IMR-90 (cell line): ENCODE results near the gene FDXR. TPM values are rescaled to one million over a fixed set of nuclear protein-coding genes. Genes with fewer than 3 reads are reported as not detected.

Experiments
- ATAC-seq: fragments of 200-7000 bp; cut with Tn5 transposase; 2 replicates; pipeline ENCODE4 v1.9.1; 2020; ENCODE audit warnings: low read depth, mild to moderate bottlenecking, moderate library complexity
- BruUV-seq: library from RNA; stranded (reverse); fragments of 400-500 nt; replicated peaks from 2 replicates; lab custom pipeline; 2021; lab: Mats Ljungman, UMichigan
- CTCF ChIA-PET: fragments of 300-600 bp; formaldehyde crosslinking; extraction: SDS; loops from one replicate; lab custom pipeline; 2021; ENCODE audit warnings: antibody characterized with exemption; lab: Yijun Ruan, JAX
- POLR2A ChIA-PET: fragments of 300-600 bp; sonication (Branson Sonifier 250); formaldehyde crosslinking; loops from one replicate; lab custom pipeline; 2022; ENCODE audit warnings: antibody characterized with exemption; ENCODE audit not compliant: unreplicated experiment; lab: Charles Lee
- DNase-seq: peaks from one replicate; pipeline ENCODE4 v3.0.0; 2013
- H2AFZ ChIP-seq: replicated peaks from 2 replicates; pipeline ENCODE3; 2013; ENCODE audit warnings: low read length, mild to moderate bottlenecking; ENCODE audit not compliant: poor library complexity
- H2AK5ac ChIP-seq: 2 replicates; pipeline ENCODE4 v1.6.1; 2013; ENCODE audit warnings: low read depth, low read length, inconsistent platforms
- H2AK9ac ChIP-seq: replicated peaks from 2 replicates; pipeline ENCODE3; 2013; ENCODE audit warnings: mild to moderate bottlenecking, low read depth, low read length, moderate library complexity; ENCODE audit not compliant: poor library complexity
- H2BK120ac ChIP-seq: 2 replicates; pipeline ENCODE4 v1.6.1; 2013; ENCODE audit warnings: low read depth, low read length, inconsistent platforms
- H2BK15ac ChIP-seq: 3 replicates; pipeline ENCODE4 v1.6.1; 2013; ENCODE audit warnings: low read depth, low read length, inconsistent platforms
- H2BK20ac ChIP-seq: 2 replicates; pipeline ENCODE4 v1.6.1; 2013; ENCODE audit warnings: low read depth, mild to moderate bottlenecking, inconsistent platforms, low read length, moderate library complexity
- H2BK5ac ChIP-seq: 2 replicates; pipeline ENCODE4 v1.6.1; 2013; ENCODE audit warnings: mild to moderate bottlenecking, low read depth, low read length, inconsistent platforms; ENCODE audit not compliant: poor library complexity, severe bottlenecking
- H3K14ac ChIP-seq: replicated peaks from 2 replicates; pipeline ENCODE4 v1.6.1; 2013; ENCODE audit warnings: low read depth, low read length, inconsistent platforms
- H3K18ac ChIP-seq: 2 replicates; pipeline ENCODE4 v1.6.1; 2013; ENCODE audit warnings: low read depth, low read length, control low read depth
- H3K23ac ChIP-seq: 2 replicates; pipeline ENCODE4 v1.6.1; 2013; ENCODE audit warnings: low read depth, low read length, inconsistent platforms
- H3K27ac ChIP-seq: 2 replicates; pipeline ENCODE4 v1.5.1; 2013; ENCODE audit warnings: mild to moderate bottlenecking, control low read depth, low read length; ENCODE audit not compliant: insufficient read depth
- H3K27me3 ChIP-seq: 2 replicates; pipeline ENCODE4 v1.6.1; 2013; ENCODE audit warnings: low read length; ENCODE audit not compliant: control insufficient read depth, insufficient read depth
- H3K36me3 ChIP-seq: 2 replicates; pipeline ENCODE4 v1.6.1; 2013; ENCODE audit warnings: low read length, mixed read lengths; ENCODE audit not compliant: control insufficient read depth, insufficient read depth
- H3K4ac ChIP-seq: 2 replicates; pipeline ENCODE4 v1.6.1; 2013; ENCODE audit warnings: low read depth, low read length, inconsistent platforms
- H3K4me1 ChIP-seq: 2 replicates; pipeline ENCODE4 v1.6.1; 2013; ENCODE audit warnings: low read length, mixed read lengths; ENCODE audit not compliant: control insufficient read depth, insufficient read depth
- H3K4me2 ChIP-seq: 2 replicates; pipeline ENCODE4 v1.6.1; 2013; ENCODE audit warnings: low read depth, mild to moderate bottlenecking, control low read depth, low read length, moderate library complexity
- H3K4me3 ChIP-seq: 2 replicates; pipeline ENCODE4 v1.5.1; 2013; ENCODE audit warnings: low read depth, mild to moderate bottlenecking, control low read depth, low read length, moderate library complexity; ENCODE audit not compliant: insufficient read depth
- H3K56ac ChIP-seq: 2 replicates; pipeline ENCODE4 v1.6.1; 2013; ENCODE audit warnings: low read length, inconsistent platforms; ENCODE audit not compliant: insufficient read depth; ENCODE audit errors: extremely low read depth
- H3K79me1 ChIP-seq, 2 experiments: 2 replicates each; pipeline ENCODE4 v1.6.1; 2013; ENCODE audit warnings: low read length in 2 of 2, inconsistent platforms in 1 of 2, low read depth in 1 of 2
- H3K9ac ChIP-seq: 2 replicates; pipeline ENCODE4 v1.6.1; 2013; ENCODE audit warnings: low read depth, low read length, control low read depth
- H3K9me1 ChIP-seq: 2 replicates; pipeline ENCODE4 v1.6.1; 2013; ENCODE audit warnings: low read length, inconsistent platforms; ENCODE audit not compliant: insufficient read depth
- H3K9me3 ChIP-seq: 2 replicates; pipeline ENCODE4 v1.6.1; 2013; ENCODE audit warnings: low read length; ENCODE audit not compliant: control insufficient read depth, insufficient read depth
- H4K20me1 ChIP-seq: 2 replicates; pipeline ENCODE4 v1.6.1; 2013; ENCODE audit warnings: low read length, inconsistent platforms; ENCODE audit not compliant: insufficient read depth
- H4K5ac ChIP-seq: 2 replicates; pipeline ENCODE4 v1.6.1; 2013; ENCODE audit warnings: mild to moderate bottlenecking, low read depth, low read length, control low read depth
- H4K8ac ChIP-seq, 2 experiments: 2 replicates each; pipeline ENCODE4 v1.6.1; 2013; ENCODE audit warnings: low read depth in 2 of 2, low read length in 2 of 2, control low read depth in 1 of 2, inconsistent platforms in 1 of 2
- H4K91ac ChIP-seq: 2 replicates; pipeline ENCODE4 v1.6.1; 2013; ENCODE audit warnings: low read depth, low read length, inconsistent platforms; ENCODE audit not compliant: insufficient read depth
- CEBPB ChIP-seq: IDR thresholded peaks from 2 replicates; pipeline ENCODE4 v1.6.1; 2012; ENCODE audit warnings: low read depth, low read length, improper control_type of control experiment
- CHD1 ChIP-seq: IDR thresholded peaks from 2 replicates; pipeline ENCODE4 v1.6.1; 2012; ENCODE audit warnings: low read depth, low read length, improper control_type of control experiment
- CTCF ChIP-seq: conservative IDR thresholded peaks from 2 replicates; pipeline ENCODE4 v1.5.1; 2012; ENCODE audit warnings: mild to moderate bottlenecking, low read depth, low read length, improper control_type of control experiment
- ELK1 ChIP-seq: fragments of 150-350 bp; IDR thresholded peaks from 2 replicates; pipeline ENCODE4 v1.6.1; 2016; ENCODE audit warnings: low read depth, mild to moderate bottlenecking, low read length, moderate library complexity, borderline replicate concordance
- FOS ChIP-seq: fragments of 150-350 bp; IDR thresholded peaks from 2 replicates; pipeline ENCODE4 v1.6.1; 2016; ENCODE audit warnings: low read depth, low read length
- MAFK ChIP-seq: IDR thresholded peaks from 2 replicates; pipeline ENCODE4 v1.6.1; 2012; ENCODE audit warnings: low read depth, low read length, improper control_type of control experiment
- MAZ ChIP-seq: IDR thresholded peaks from 2 replicates; pipeline ENCODE4 v1.6.1; 2012; ENCODE audit warnings: low read depth, mild to moderate bottlenecking, low read length, improper control_type of control experiment, moderate library complexity, borderline replicate concordance
- MXI1 ChIP-seq: IDR thresholded peaks from 2 replicates; pipeline ENCODE4 v1.6.1; 2012; ENCODE audit warnings: low read depth, mild to moderate bottlenecking, low read length, moderate library complexity, borderline replicate concordance
- NFE2L2 ChIP-seq: fragments of 150-350 bp; IDR thresholded peaks from 2 replicates; pipeline ENCODE4 v1.6.1; 2016; ENCODE audit warnings: low read depth, mild to moderate bottlenecking, low read length
- RAD21 ChIP-seq: IDR thresholded peaks from 2 replicates; pipeline ENCODE4 v1.6.1; 2012; ENCODE audit warnings: low read length, improper control_type of control experiment
- RCOR1 ChIP-seq: IDR thresholded peaks from 2 replicates; pipeline ENCODE4 v1.6.1; 2012; ENCODE audit warnings: mild to moderate bottlenecking, low read length, improper control_type of control experiment; ENCODE audit not compliant: insufficient replicate concordance
- RFX5 ChIP-seq: IDR thresholded peaks from 2 replicates; pipeline ENCODE4 v1.8.0; 2012; ENCODE audit warnings: low read depth, mild to moderate bottlenecking, low read length, moderate library complexity
- SMC3 ChIP-seq: fragments of 150-350 bp; IDR thresholded peaks from 2 replicates; pipeline ENCODE4 v1.6.1; 2016; ENCODE audit warnings: low read depth, mild to moderate bottlenecking, antibody characterized with exemption, low read length, moderate library complexity
- USF2 ChIP-seq: fragments of 150-350 bp; IDR thresholded peaks from 2 replicates; pipeline ENCODE4 v1.6.1; 2017; ENCODE audit warnings: mild to moderate bottlenecking, antibody characterized with exemption, low read length, low read depth
- WGBS, 2 experiments: methylation state at CpG; one replicate each; pipeline versions ENCODE4 v1.1.5 to v1.1.7; 2013; ENCODE audit warnings: missing lambda C conversion rate in 2 of 2; ENCODE audit not compliant: insufficient read length in 1 of 2; ENCODE audit errors: extremely low coverage in 2 of 2; 5-methylcytosine and 5-hydroxymethylcytosine counted together
- dilution Hi-C: fragments of 300-500 bp; cut with HindIII; formaldehyde crosslinking; loops from one replicate; pipeline ENCODE4 v1.14.3; 2018; ENCODE audit warnings: low sequenced_read_pairs; ENCODE audit not compliant: unreplicated experiment
- in situ Hi-C: fragments of 300-500 bp; cut with MboI; formaldehyde crosslinking; loops from 3 replicates; pipeline ENCODE4 v1.14.3; 2019; ENCODE audit warnings: low sequenced_read_pairs, inconsistent platforms, mixed read lengths
- intact Hi-C: fragments of 100-400 bp; cut with micrococcal nuclease; formaldehyde crosslinking; loops from 2 replicates; pipeline ENCODE4 v1.10.0; 2022
- polyA plus RNA-seq, 3 experiments: library from polyadenylated mRNA; depleted of rRNA; stranded (reverse); fragments of >200 nt; gene quantifications; 2 replicates each; pipeline ENCODE4 v1.2.3, GENCODE V29; 2012; ENCODE audit warnings: low replicate concordance in 1 of 3
- total RNA-seq: library from RNA; depleted of rRNA; stranded (reverse); fragments of >200 nt; gene quantifications from 2 replicates; pipeline ENCODE4 v1.2.3, GENCODE V29; 2012

Gene FDXR
- total and polyA plus RNA-seq, 2 of the 4 experiments (the other 2 are of a cell fraction) = 12.4 to 18.6 TPM

GRCh38 chr17:74833501-74834377 is 39.1 kb downstream of the FDXR start:
- dilution Hi-C loops (no loop called here), intact Hi-C loops (no loop called here), in situ Hi-C loops (no loop called here)
- ATAC-seq (peak; percentile 92), DNase-seq (peak; percentile 52)
- H3K56ac ChIP-seq = no peak overlapping the region
- no peak overlapping the region for H2BK20ac ChIP-seq
- H3K9ac ChIP-seq = no peak overlapping the region
- WGBS, 2 experiments = 58% methylated on average over 2 of the region's 16 CpGs; no CpG with 5 or more reads in 1 of the 2 experiments
- H4K20me1 ChIP-seq = no peaks in the 10 kb centered on the region; the same call in 1 of the 2 replicates
- POLR2A ChIA-PET = no interaction called here
- no peak overlapping the region for H2AFZ ChIP-seq
- no peak overlapping the region for H3K4me2 ChIP-seq
- no peak overlapping the region for H3K23ac ChIP-seq
- no peak overlapping the region for H3K27ac ChIP-seq
- H3K4me1 ChIP-seq = peaks cover 4% of the 10 kb centered on the region
- CTCF ChIA-PET = no interaction called here
- peak overlapping the region; percentile 28 for H2AK9ac ChIP-seq
- H4K8ac ChIP-seq = no peak overlapping the region
- no peak overlapping the region for H2BK15ac ChIP-seq
- no peak overlapping the region for H2BK120ac ChIP-seq
- H4K5ac ChIP-seq = no peak overlapping the region
- no peak overlapping the region for H4K91ac ChIP-seq
- no TSS peak for BruUV-seq
- no peak overlapping the region for H3K14ac ChIP-seq
- H3K36me3 ChIP-seq = peaks cover 13% of the 10 kb centered on the region
- H3K27me3 ChIP-seq = no peaks in the 10 kb centered on the region
- no peak overlapping the region for H3K4ac ChIP-seq
- no peak overlapping the region for H3K18ac ChIP-seq
- no peak overlapping the region for H2AK5ac ChIP-seq
- H3K9me3 ChIP-seq = no peaks in the 10 kb centered on the region
- no peak overlapping the region for H3K4me3 ChIP-seq
- H3K79me1 ChIP-seq = no peaks in the 10 kb centered on the region
- no peak overlapping the region for H2BK5ac ChIP-seq
- H3K9me1 ChIP-seq = peaks cover 4% of the 10 kb centered on the region; the same call in 1 of the 2 replicates
- TF ChIP-seq MXI1 (no peak), ELK1 (no peak), MAFK (no peak), CHD1 (no peak), RFX5 (no peak), MAZ (no peak), SMC3 (no peak), RAD21 (no peak), USF2 (no peak; the same call in 1 of the 2 replicates), FOS (no peak), RCOR1 (no peak), CEBPB (no peak), NFE2L2 (no peak), CTCF (no peak)
